ENCODE data around the gene USP20. TPM values are rescaled to one million over a fixed set of nuclear protein-coding genes. Genes with fewer than 3 reads are reported as not detected.

USP20 gene
- total RNA-seq, 1 experiment from 2014 or later = 16.8 TPM

GRCh38 chr9:129930743-129931142, 95.5 kb downstream of the USP20 start (continued):
- TF ChIP-seq ELF1 (IDR thresholded peaks at IDR 0.05; ENCODE audit: borderline replicate concordance, low read depth) (no peak), MAX (IDR thresholded peaks at IDR 0.05) (no peak)

Small RNA genes within 50 kb of the gene (microRNA-seq; reads per million reads assigned to microRNA genes)
- not detected for gene MIR6855 (ENCODE audit: borderline number of aligned reads)

Other genes with a start within 250 kb of the USP20 start
- gene C9orf50, start 214.4 kb upstream of the USP20 start, total RNA-seq (2021; ENCODE audit: unreplicated experiment) = not detected
- gene NTMT1, start 209.3 kb upstream of the USP20 start, total RNA-seq (2021; ENCODE audit: unreplicated experiment) = 84.8 TPM
- 21.6 TPM for gene ASB6, start 193.3 kb upstream of the USP20 start, total RNA-seq (2021; ENCODE audit: unreplicated experiment)
- gene PRRX2, start 169.8 kb upstream of the USP20 start, total RNA-seq (2021; ENCODE audit: unreplicated experiment) = 25.5 TPM
- gene PTGES, start 82.4 kb upstream of the USP20 start, total RNA-seq (2021; ENCODE audit: unreplicated experiment) = 17.2 TPM
- gene TOR1B, start 32.3 kb upstream of the USP20 start, total RNA-seq (2021; ENCODE audit: unreplicated experiment) = 19.0 TPM
- 24.4 TPM for gene TOR1A, start 11.3 kb upstream of the USP20 start, total RNA-seq (2021; ENCODE audit: unreplicated experiment)
- 41.4 TPM for gene C9orf78, start 183 bp upstream of the USP20 start, total RNA-seq (2021; ENCODE audit: unreplicated experiment)
- gene FNBP1, start 207.7 kb downstream of the USP20 start, total RNA-seq (2021; ENCODE audit: unreplicated experiment) = 25.0 TPM
- gene GPR107, start 218.4 kb downstream of the USP20 start, total RNA-seq (2021; ENCODE audit: unreplicated experiment) = 32.5 TPM

All from HCT116 (cell line).